H1 (cell line): ENCODE results near the gene CD48. TPM values are rescaled to one million over a fixed set of nuclear protein-coding genes. Genes with fewer than 3 reads are reported as not detected.

Experiments used
- CTCF ChIA-PET: fragments of 300-600 bp; sonication (Branson Sonifier 250); formaldehyde crosslinking; loops from one replicate; lab custom pipeline; 2021; ENCODE audit not compliant: partially characterized antibody; lab: Charles Lee
- POLR2A ChIA-PET: fragments of 300-600 bp; sonication (Branson Sonifier 250); formaldehyde crosslinking; loops from one replicate; lab custom pipeline; 2021; ENCODE audit warnings: inconsistent platforms; ENCODE audit not compliant: partially characterized antibody; lab: Charles Lee
- DNase-seq, 2 experiments: peaks; one replicate each; pipeline versions ENCODE4 v3.0.0 to v3.0.0-alpha.2; 2010 to 2022; ENCODE audit warnings: low spot score in 2 of 2, low read depth in 1 of 2, mixed read lengths in 1 of 2
- FAIRE-seq: peaks from 2 replicates; lab custom pipeline; 2011; peaks lifted over from hg19 to GRCh38; lab: Jason Lieb, UNC
- H2AFZ ChIP-seq: 2 replicates; pipeline ENCODE4 v1.8.1; 2012; ENCODE audit warnings: low read length, inconsistent platforms
- H2AK5ac ChIP-seq: 2 replicates; pipeline ENCODE4 v1.6.1; 2013; ENCODE audit warnings: low read depth, low read length
- H2BK120ac ChIP-seq: replicated peaks from 2 replicates; pipeline ENCODE3; 2013; ENCODE audit warnings: low read depth, low read length, inconsistent platforms
- H2BK12ac ChIP-seq: 2 replicates; pipeline ENCODE4 v1.6.1; 2013; ENCODE audit warnings: low read depth, low read length
- H2BK15ac ChIP-seq: 2 replicates; pipeline ENCODE4 v1.6.1; 2013; ENCODE audit warnings: low read length
- H2BK20ac ChIP-seq: 2 replicates; pipeline ENCODE4 v1.6.1; 2013; ENCODE audit warnings: low read length
- H2BK5ac ChIP-seq: 2 replicates; pipeline ENCODE4 v1.6.1; 2013; ENCODE audit warnings: low read depth, low read length
- H3K14ac ChIP-seq: 2 replicates; pipeline ENCODE4 v1.6.1; 2013; ENCODE audit warnings: inconsistent platforms; ENCODE audit not compliant: insufficient read length
- H3K18ac ChIP-seq: 2 replicates; pipeline ENCODE4 v1.6.1; 2013; ENCODE audit warnings: low read length; ENCODE audit errors: extremely low read depth
- H3K23ac ChIP-seq: 2 replicates; pipeline ENCODE4 v1.6.1; 2013; ENCODE audit warnings: inconsistent platforms; ENCODE audit not compliant: insufficient read length
- H3K23me2 ChIP-seq: 2 replicates; pipeline ENCODE4 v1.6.1; 2013; ENCODE audit warnings: low read depth, low read length
- H3K27ac ChIP-seq: 2 replicates; pipeline ENCODE4 v1.6.1; 2011; ENCODE audit warnings: low read depth, low read length, inconsistent platforms
- H3K27me3 ChIP-seq, 4 experiments: replicated peaks in 1 of 4; 1 replicate in 1 of 4; 2 replicates in 3 of 4; pipeline versions ENCODE4 v1.6.1 to v1.8.1; 2011 to 2013; ENCODE audit warnings: low read length in 3 of 4, mild to moderate bottlenecking in 3 of 4, inconsistent platforms in 2 of 4, mixed read lengths in 2 of 4, moderate library complexity in 1 of 4; ENCODE audit not compliant: control insufficient read depth in 3 of 4, insufficient read depth in 3 of 4; ENCODE audit errors: extremely low read depth in 1 of 4
- H3K36me3 ChIP-seq, 4 experiments: 2 replicates each; pipeline versions ENCODE4 v1.6.1 to v1.8.1; 2011 to 2013; ENCODE audit warnings: mild to moderate bottlenecking in 4 of 4, low read length in 3 of 4, moderate library complexity in 2 of 4, control low read depth in 1 of 4, inconsistent platforms in 1 of 4; ENCODE audit not compliant: insufficient read depth in 4 of 4, control insufficient read depth in 2 of 4
- H3K4ac ChIP-seq: replicated peaks from 2 replicates; pipeline ENCODE3; 2013; ENCODE audit warnings: low read length, low read depth, mixed read lengths, inconsistent platforms; ENCODE audit not compliant: insufficient read length
- H3K4me1 ChIP-seq, 4 experiments: replicated peaks in 1 of 4; 1 replicate in 1 of 4; 2 replicates in 3 of 4; pipeline versions ENCODE4 v1.6.1 to v1.8.1; 2011 to 2013; ENCODE audit warnings: low read length in 3 of 4, inconsistent platforms in 2 of 4, mixed read lengths in 1 of 4; ENCODE audit not compliant: insufficient read depth in 4 of 4, control insufficient read depth in 3 of 4
- H3K4me2 ChIP-seq, 2 experiments: 2 replicates each; pipeline versions ENCODE4 v1.6.1 to v1.8.1; 2011 to 2013; ENCODE audit warnings: low read depth in 2 of 2, low read length in 2 of 2, control low read depth in 1 of 2, inconsistent platforms in 1 of 2, mild to moderate bottlenecking in 1 of 2; ENCODE audit not compliant: insufficient read depth in 1 of 2
- H3K4me3 ChIP-seq, 4 experiments: fragments of 200-600, 300-600 bp in 1 of 4; sonication (generic), shearing (Covaris generic), sonication (Bioruptor Twin) in 1 of 4; 2 replicates each; pipeline versions ENCODE4 v1.5.1 to v1.8.1; 2011 to 2016; ENCODE audit warnings: low read length in 4 of 4, low read depth in 3 of 4, control low read depth in 2 of 4, inconsistent platforms in 2 of 4, mild to moderate bottlenecking in 2 of 4, mixed read lengths in 1 of 4, moderate library complexity in 1 of 4; ENCODE audit not compliant: insufficient read depth in 2 of 4; ENCODE audit errors: extremely low read depth in 1 of 4
- H3K56ac ChIP-seq: replicated peaks from 2 replicates; pipeline ENCODE3; 2013; ENCODE audit warnings: low read depth, mild to moderate bottlenecking, mixed read lengths, low read length, inconsistent platforms; ENCODE audit not compliant: insufficient read length
- H3K79me1 ChIP-seq: 2 replicates; pipeline ENCODE4 v1.6.1; 2013; ENCODE audit warnings: low read depth, low read length, control low read depth
- H3K79me2 ChIP-seq, 2 experiments: 2 replicates each; pipeline versions ENCODE4 v1.6.1 to v1.8.1; 2012 to 2013; ENCODE audit warnings: low read length in 2 of 2, mild to moderate bottlenecking in 2 of 2, inconsistent platforms in 1 of 2; ENCODE audit not compliant: insufficient read depth in 2 of 2, control insufficient read depth in 1 of 2
- H3K9ac ChIP-seq, 4 experiments: replicated peaks in 1 of 4; 1 replicate in 1 of 4; 2 replicates in 3 of 4; pipeline versions ENCODE4 v1.6.1 to v1.8.1; 2011 to 2013; ENCODE audit warnings: low read depth in 3 of 4, low read length in 3 of 4, control low read depth in 2 of 4, mild to moderate bottlenecking in 2 of 4, moderate library complexity in 2 of 4, inconsistent platforms in 1 of 4; ENCODE audit errors: extremely low read depth in 1 of 4
- H3K9me3 ChIP-seq, 2 experiments: 2 replicates each; pipeline versions ENCODE4 v1.6.1 to v1.8.1; 2012 to 2013; ENCODE audit warnings: mild to moderate bottlenecking in 2 of 2, moderate library complexity in 2 of 2, control low read depth in 1 of 2, inconsistent platforms in 1 of 2, low read depth in 1 of 2, low read length in 1 of 2, mixed read lengths in 1 of 2; ENCODE audit not compliant: insufficient read depth in 2 of 2
- H4K20me1 ChIP-seq, 2 experiments: replicated peaks in 1 of 2; 2 replicates each; pipeline versions ENCODE3 to v1.8.1; 2011 to 2013; ENCODE audit warnings: inconsistent platforms in 2 of 2, low read length in 2 of 2, mild to moderate bottlenecking in 1 of 2; ENCODE audit not compliant: insufficient read depth in 2 of 2, control insufficient read depth in 1 of 2
- H4K5ac ChIP-seq: 2 replicates; pipeline ENCODE4 v1.6.1; 2013; ENCODE audit warnings: low read length, low read depth, mixed read lengths, inconsistent platforms; ENCODE audit not compliant: insufficient read length
- H4K8ac ChIP-seq: 2 replicates; pipeline ENCODE4 v1.8.0; 2013; ENCODE audit warnings: mild to moderate bottlenecking, moderate library complexity, low read length, inconsistent platforms; ENCODE audit not compliant: insufficient read depth; ENCODE audit errors: extremely low read depth
- H4K91ac ChIP-seq: replicated peaks from 2 replicates; pipeline ENCODE3; 2013; ENCODE audit warnings: low read length, mixed read lengths, inconsistent platforms; ENCODE audit not compliant: insufficient read length
- CTCF ChIP-seq, 3 experiments: IDR thresholded peaks; 1 replicate in 2 of 3; 2 replicates in 1 of 3; pipeline versions ENCODE4 v1.5.1 to v1.6.1; 2011; ENCODE audit warnings: low read length in 3 of 3, mild to moderate bottlenecking in 3 of 3, inconsistent platforms in 2 of 3, low read depth in 1 of 3, moderate library complexity in 1 of 3; ENCODE audit not compliant: insufficient read depth in 1 of 3; ENCODE audit errors: control extremely low read depth in 1 of 3
- EGR1 ChIP-seq: IDR thresholded peaks from 2 replicates; pipeline ENCODE4 v1.6.1; 2011; ENCODE audit warnings: low read depth, low read length, borderline replicate concordance
- RAD21 ChIP-seq, 2 experiments: IDR thresholded peaks in 1 of 2; conservative IDR thresholded peaks in 1 of 2; 2 replicates each; pipeline ENCODE4 v1.6.1; 2011; ENCODE audit warnings: low read depth in 2 of 2, low read length in 2 of 2, improper control_type of control experiment in 1 of 2, inconsistent platforms in 1 of 2, mild to moderate bottlenecking in 1 of 2, moderate library complexity in 1 of 2
- SIRT6 ChIP-seq: IDR thresholded peaks from one replicate; pipeline ENCODE4 v1.7.1; 2012; ENCODE audit warnings: low read length, inconsistent platforms
- WGBS, 2 experiments: shearing (Covaris generic) in 1 of 2; methylation state at CpG; one replicate each; pipeline versions ENCODE4 v1.1.6 to v1.1.7; 2013 to 2015; ENCODE audit warnings: low lambda C conversion rate in 2 of 2, mixed read lengths in 2 of 2, inconsistent platforms in 1 of 2, low coverage in 1 of 2, missing lambda C conversion rate in 1 of 2; ENCODE audit not compliant: insufficient replicate concordance in 2 of 2, insufficient coverage in 1 of 2, insufficient read length in 1 of 2; ENCODE audit errors: extremely low coverage in 1 of 2, missing lambda C conversion rate in 1 of 2; 5-methylcytosine and 5-hydroxymethylcytosine counted together
- polyA plus RNA-seq, 7 experiments: library from polyadenylated mRNA; depleted of rRNA in 3 of 7; stranded (reverse) in 5 of 7; unstranded in 2 of 7; fragments of >200 nt in 5 of 7; fragments of 200-250 nt in 2 of 7; gene quantifications; 1 replicate in 5 of 7; 2 replicates in 1 of 7; 4 replicates in 1 of 7; pipeline versions ENCODE4 v1.2.1 to v1.2.3, GENCODE V29; 2011 to 2013; ENCODE audit warnings: missing spikeins in 2 of 7, mixed read lengths in 2 of 7
- total RNA-seq: library from RNA; stranded (reverse); fragmentation: NEBNext Ultra II Directional; extraction: Animal tissue kit (Norgen Biotek cat#: 25700); gene quantifications from 2 replicates; pipeline ENCODE4 v1.2.1, GENCODE V29; 2021
- TF ChIP-seq, protein P1 (sequence below): IDR thresholded peaks from 2 replicates; pipeline ENCODE4 v1.6.1; 2012; ENCODE audit warnings: inconsistent platforms

CD48 gene
- total and polyA plus RNA-seq, 2 of the 8 experiments (the other 6 are each of a cell fraction or from before 2014, with no cell fraction given) = 0.08 TPM; not detected in 1

DNA sequence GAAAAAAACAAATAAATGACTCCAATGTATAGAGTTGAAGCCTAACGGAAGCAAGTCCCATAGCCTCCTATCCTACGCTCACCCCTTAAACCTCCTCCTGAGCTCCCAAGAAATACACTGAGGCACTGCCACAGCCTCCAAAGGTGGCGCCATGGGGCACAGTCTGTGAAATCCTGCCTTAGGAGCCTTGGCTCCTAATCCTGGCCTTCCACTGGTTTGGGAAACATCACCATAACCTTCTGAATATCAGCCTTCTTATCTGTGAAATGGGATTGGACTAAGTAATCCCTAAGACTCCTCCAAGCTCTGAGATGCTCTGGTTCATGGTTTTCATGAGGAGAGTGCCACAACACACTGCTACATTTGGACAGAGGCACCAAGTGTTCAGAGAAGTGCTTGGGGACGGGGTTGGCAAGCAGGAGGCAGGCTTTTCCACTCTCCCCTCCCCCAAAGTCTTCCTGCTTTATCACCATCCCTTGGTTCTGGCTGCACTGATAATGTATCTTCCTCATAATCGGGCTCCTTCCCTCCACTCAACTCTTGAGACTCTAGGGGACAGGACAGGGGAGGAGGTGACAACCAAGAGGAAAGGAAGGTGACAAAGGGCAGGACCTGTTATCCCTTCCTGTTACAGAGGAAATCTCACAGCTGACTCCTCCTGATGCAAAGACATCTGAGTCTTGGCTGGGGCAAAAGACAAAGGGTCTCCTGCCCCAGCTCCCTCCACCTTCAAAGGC is 30.2 kb upstream of the CD48 start:
- no peak for DNase-seq

More for the DNA sequence above, 30.2 kb upstream of the CD48 start:
- peak overlapping the region; percentile 59 for H2AFZ ChIP-seq
- H3K9ac ChIP-seq = no peak overlapping the region
- peaks cover 0 to 3% (median 0%) of the 10 kb centered on the region in 4 experiments; a peak in 1 of 7 replicates for H3K4me1 ChIP-seq
- no peak overlapping the region for H3K23ac ChIP-seq
- no peak overlapping the region for H4K5ac ChIP-seq
- no peak for TF ChIP-seq EGR1
- TF ChIP-seq SIRT6 = no peak
- peak; percentile 23 to 44 (median 38); a peak in 3 of 4 replicates for TF ChIP-seq CTCF (IDR thresholded peaks at IDR 0.05; ENCODE audit: control extremely low read depth in 1 of 3, insufficient read depth in 1 of 3, low read depth in 1 of 3, low read length in 3 of 3)
- TF ChIP-seq, protein P1, sequence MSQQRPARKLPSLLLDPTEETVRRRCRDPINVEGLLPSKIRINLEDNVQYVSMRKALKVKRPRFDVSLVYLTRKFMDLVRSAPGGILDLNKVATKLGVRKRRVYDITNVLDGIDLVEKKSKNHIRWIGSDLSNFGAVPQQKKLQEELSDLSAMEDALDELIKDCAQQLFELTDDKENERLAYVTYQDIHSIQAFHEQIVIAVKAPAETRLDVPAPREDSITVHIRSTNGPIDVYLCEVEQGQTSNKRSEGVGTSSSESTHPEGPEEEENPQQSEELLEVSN = no peak
- TF ChIP-seq RAD21 (IDR thresholded peaks at IDR 0.05 in 1 of 2, conservative IDR thresholded peaks at IDR 0.05 in 1 of 2; ENCODE audit: low read depth in 2 of 2, low read length in 2 of 2) = peak in 1 of 2 experiments; percentile 16; a peak in 1 of 4 replicates
- no peaks in the 10 kb centered on the region for H3K27me3 ChIP-seq
- no peak overlapping the region for H3K18ac ChIP-seq
- 89% methylated on average over 5 of the region's 5 CpGs; no CpG with 5 or more reads in 1 of the 2 experiments for WGBS, 2 experiments
- H4K8ac ChIP-seq = no peak overlapping the region
- H2AK5ac ChIP-seq = no peak overlapping the region
- H2BK5ac ChIP-seq = no peak overlapping the region
- no peaks in the 10 kb centered on the region for H3K23me2 ChIP-seq
- no peak overlapping the region for H3K4ac ChIP-seq
- H4K20me1 ChIP-seq = no peaks in the 10 kb centered on the region
- CTCF ChIA-PET = interaction anchor here (0.8 to 2.7 kb wide), 13 partner anchors 9 to 212 kb away, joined by 3 to 13 read pairs (median 5); no protein-coding TSS in a partner anchor
- H3K4me3 ChIP-seq = no peak overlapping the region
- H2BK15ac ChIP-seq = no peak overlapping the region
- no peak for FAIRE-seq
- no peak overlapping the region for H2BK120ac ChIP-seq
- no peak overlapping the region for H4K91ac ChIP-seq
- POLR2A ChIA-PET = no interaction called here
- no peaks in the 10 kb centered on the region for H3K36me3 ChIP-seq
- no peak overlapping the region for H3K4me2 ChIP-seq
- no peak overlapping the region for H3K56ac ChIP-seq
- no peak overlapping the region for H3K14ac ChIP-seq
- no peak overlapping the region for H2BK12ac ChIP-seq
- no peaks in the 10 kb centered on the region for H3K79me2 ChIP-seq
- no peaks in the 10 kb centered on the region for H3K9me3 ChIP-seq
- no peaks in the 10 kb centered on the region for H3K79me1 ChIP-seq
- no peak overlapping the region for H3K27ac ChIP-seq
- H2BK20ac ChIP-seq = no peak overlapping the region
